NCI-H1930 (cell line): ENCODE results near the gene CD46.
"Not testable (repeated sequence)": the region's sequence is repeated elsewhere in the genome, so short reads cannot be mapped to it uniquely, and the experiment has no call there.

Experiments
- DNase-seq, 2 experiments: peaks; one replicate each; lab custom pipeline; 2025; lab: John Stamatoyannopoulos, UW

CD46 gene

GRCh38 chr1:207751463-207751789, 428 bp upstream of the CD46 start:
- DNase-seq: not testable (repeated sequence)

DNA sequence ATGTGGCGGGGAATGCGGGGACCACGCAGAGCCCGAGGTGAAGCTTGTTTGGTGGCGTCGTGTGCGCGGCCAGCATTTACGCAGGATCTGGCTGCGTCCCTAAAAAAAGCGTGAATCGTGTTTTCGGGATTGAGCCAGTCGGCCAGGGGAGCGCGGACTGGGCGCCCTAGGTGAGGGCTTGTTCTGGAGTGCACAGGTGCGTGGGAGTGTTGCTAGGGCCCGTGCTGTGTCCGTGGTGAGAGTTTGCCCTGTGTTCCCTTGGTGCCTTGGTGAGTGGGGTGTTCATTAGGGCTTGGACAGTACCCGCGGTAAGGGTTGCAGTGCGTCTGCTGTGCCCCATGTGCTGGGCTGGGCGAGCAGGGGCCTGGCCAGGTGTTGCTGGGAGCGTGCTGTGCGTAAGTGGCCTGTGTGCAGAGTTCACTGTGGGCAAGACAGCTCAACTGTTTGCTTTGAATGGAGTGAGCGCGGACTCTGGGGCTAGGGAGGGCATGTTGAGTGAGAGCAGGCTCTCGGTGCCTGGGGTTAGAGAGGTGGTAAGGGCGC, 673 bp downstream of the CD46 start:
- DNase-seq: no peak

DNA sequence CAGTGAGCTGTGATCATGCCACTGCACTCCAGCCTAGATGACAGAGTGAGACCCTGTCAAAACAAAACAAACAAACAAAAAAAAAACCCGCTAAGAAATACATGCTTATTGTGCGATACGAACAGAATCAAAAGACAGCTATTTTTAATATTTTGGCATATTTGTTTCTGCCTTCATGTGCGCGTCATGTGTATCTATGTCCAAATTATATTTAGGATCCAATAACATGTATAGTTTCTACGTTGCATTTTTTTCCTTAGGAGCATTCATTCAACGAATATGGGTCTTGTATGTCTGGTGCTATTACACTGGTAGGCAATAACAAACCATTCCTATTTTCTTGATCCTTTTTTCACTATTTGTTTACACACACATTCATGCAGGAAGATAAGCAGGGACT, 1.8 kb downstream of the CD46 start:
- no peak for DNase-seq

DNA sequence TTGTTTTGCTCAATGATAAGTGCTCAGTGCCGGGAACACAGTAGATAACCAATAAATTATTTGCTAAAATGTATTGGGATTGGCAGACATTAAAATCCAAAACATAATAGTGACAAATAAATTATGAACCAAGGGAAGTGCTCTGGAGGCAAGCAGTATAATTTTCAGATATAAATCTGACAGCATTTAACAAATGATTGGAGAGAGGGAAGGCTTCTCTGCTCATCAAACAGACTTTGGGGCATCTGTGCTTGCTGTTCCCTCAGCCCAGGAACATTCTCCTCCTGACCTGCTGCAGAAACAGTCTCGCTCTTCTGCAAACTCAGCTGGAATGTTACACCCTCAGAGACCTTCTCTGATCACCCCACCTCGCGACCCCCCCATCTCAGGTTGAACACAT, 2.2 kb downstream of the CD46 start:
- DNase-seq: no peak

GRCh38 chr1:207754974-207755700, 3.3 kb downstream of the CD46 start:
- DNase-seq: no peak

DNA sequence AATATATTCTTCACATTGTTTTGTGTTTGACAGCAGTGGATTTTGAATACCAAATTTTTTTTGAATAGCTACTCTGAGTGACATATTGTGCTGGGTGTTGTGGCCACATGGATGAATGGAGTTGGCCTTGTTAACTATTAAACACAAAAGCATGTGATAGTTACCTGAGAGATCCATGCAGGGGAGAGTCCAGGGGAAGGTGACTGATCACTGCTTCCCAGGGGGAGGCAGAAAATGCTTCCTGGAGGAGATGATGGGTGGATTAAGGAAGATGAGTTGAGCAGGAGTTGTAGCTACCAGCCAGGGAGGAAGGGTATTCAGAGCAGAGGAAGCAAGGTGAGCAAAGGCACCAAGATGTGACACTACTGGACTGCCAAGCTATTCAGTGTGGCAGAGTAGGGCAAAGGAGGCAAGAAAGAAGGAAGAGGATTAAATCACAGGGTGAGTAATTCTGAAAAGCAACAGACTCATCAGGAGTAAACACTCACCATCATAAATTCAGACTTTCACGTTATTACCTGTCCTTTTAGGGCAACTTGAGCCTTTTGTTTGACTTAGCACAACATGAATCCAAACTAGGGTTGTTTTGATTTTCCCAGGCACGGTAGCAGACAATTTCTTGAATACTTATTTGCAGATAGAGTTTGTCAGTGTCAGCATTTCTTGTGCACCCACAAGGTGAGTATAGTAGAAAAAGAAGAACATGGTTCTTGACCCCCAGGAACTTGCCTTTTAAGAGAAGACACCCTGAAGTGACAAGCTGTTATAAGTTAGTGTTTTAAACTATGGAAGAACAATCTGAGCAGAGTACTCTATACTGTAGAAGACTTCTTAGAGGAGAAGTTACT, 4.2 kb downstream of the CD46 start:
- no peak for DNase-seq

DNA sequence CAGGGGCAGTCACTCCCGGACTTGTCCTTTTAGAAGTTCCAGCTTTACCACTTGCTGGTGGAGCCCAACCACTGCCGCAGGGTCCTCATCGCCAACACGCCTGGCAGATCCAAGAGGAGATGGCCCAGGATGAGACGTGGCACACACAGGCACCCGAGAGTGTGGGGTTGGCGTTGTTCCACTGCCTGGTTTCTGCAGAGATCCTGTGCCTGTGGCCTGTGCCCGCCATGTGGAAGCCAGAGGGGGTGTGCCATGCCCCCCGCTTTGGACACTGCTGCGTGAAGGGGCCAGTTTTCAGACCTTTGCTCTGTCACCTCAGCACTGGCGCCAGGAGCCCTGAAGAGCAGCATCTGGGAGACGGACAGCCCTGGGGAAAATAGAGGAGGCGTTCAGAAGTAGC, 10.8 kb downstream of the CD46 start:
- no peak for DNase-seq

DNA sequence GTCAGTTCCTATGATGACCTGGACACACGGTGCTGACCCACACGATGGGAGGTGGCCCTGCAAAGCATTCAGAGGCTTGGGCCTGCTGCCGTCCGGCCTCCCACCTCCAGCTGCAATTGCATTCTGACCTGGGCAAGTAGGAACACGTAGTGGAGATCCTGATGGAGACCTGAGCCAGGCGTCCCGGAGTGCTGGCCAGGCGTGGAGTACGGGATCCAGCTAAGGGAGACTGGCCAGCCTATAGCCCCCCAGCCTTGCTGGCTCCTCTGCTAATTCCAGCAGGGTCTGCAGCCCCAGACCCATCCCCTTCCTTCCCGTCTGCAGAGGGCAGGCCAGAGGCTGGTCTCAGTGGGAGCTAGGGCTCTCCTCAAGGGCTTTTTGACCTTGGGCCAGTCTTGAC, 11.2 kb downstream of the CD46 start:
- no peak for DNase-seq

GRCh38 chr1:207763972-207764371, 12.1 kb downstream of the CD46 start:
- DNase-seq: no peak

- DNase-seq: no peak
Measured at GRCh38 chr1:207766569-207766968, 14.7 kb downstream of the CD46 start.

DNA sequence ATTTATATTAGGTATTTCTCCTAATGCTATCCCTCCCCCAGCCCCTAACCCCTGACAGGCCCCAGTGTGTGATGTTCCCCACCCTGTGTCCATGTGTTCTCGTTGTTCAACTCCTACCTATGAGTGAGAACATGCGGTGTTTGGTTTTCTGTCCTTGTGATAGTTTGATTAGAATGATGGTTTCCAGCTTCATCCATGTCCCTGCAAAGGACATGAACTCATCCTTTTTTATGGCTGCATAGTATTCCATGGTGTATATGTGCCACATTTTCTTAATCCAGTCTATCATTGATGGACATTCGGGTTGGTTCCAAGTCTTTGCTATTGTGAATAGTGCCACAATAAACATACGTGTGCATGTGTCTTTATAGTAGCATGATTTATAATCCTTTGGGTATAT, 18.7 kb downstream of the CD46 start:
- not testable (repeated sequence) for DNase-seq

GRCh38 chr1:207776045-207776444, 24.2 kb downstream of the CD46 start:
- DNase-seq: not testable (repeated sequence)

DNA sequence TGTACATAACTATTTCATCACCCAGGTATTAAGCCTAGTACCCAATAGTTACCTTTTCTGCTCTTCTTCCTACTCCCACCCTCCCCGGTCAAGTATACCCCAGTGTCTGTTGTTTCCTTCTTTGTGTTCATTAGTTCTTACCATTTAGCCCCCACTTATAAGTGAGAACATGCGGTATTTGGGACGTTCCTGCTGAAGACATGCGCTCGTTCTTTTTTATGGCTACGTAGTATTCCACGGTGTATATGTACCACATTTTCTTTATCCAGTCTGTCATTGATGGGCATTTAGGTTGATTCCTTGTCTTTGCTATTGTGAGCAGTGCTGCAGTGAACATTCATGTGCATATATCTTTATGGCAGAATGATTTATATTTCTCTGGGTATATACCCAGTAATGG, 25.6 kb downstream of the CD46 start:
- not testable (repeated sequence) for DNase-seq

DNA sequence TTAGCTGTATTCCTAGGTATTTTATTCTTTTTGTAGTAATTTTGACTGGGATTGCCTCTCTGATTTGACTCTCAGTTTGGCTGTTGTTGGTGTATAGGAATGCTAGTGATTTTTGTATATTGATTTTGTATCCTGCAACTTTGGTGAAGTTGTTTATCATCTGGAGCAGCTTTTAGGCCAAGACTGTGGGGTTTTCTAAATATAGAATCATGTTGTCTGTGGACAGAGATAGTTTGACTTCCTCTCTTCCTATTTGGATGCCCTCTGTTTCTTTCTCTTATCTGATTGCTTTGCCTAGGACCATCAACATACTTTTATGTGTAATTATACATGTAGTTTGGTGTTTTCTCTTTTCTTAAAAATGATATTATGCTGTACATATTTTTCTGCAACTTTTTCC, 27.2 kb downstream of the CD46 start:
- no peak for DNase-seq

DNA sequence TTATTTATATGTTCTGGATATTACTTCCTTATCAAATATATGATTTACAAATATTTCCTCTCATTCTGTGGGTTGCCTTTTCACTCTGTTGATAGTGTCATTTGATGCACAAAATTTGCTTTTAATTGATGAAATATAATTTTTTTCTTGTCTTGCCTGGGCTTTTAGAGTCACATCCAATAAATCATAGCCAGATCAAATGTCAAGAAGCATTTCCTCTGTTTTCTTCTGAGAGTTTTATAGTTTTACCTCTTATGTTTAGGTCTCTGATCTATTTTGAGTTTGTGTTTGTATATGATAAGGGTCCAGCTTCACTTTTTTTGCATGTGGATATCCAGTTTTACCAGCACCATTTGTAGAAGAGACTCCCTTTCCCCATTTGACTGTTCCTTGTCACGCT, 29.5 kb downstream of the CD46 start:
- DNase-seq: no peak

- no peak for DNase-seq
Measured at GRCh38 chr1:207787776-207788175, 35.9 kb downstream of the CD46 start.

- DNase-seq: no peak
Measured at GRCh38 chr1:207789386-207789785, 37.5 kb downstream of the CD46 start.

GRCh38 chr1:207789792-207790787, 38.2 kb downstream of the CD46 start:
- no peak for DNase-seq

DNA sequence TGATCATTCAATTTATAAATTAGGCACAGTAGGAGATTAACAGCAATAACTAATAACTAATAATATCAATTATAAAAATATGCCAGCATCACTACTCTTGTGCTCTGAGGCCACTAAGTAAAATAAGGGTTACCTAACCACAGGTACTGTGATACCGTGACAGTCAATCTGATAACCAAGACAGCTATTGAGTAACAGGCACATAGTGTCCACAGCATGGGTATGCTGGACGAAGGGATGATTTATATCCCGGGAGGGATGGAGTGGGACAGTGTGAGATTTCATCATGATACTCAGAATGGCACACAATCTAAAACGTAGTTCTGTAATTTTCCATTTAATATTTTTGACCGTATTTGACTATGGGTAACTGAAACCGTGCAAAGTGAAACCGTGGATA, 39.4 kb downstream of the CD46 start:
- no peak for DNase-seq

DNA sequence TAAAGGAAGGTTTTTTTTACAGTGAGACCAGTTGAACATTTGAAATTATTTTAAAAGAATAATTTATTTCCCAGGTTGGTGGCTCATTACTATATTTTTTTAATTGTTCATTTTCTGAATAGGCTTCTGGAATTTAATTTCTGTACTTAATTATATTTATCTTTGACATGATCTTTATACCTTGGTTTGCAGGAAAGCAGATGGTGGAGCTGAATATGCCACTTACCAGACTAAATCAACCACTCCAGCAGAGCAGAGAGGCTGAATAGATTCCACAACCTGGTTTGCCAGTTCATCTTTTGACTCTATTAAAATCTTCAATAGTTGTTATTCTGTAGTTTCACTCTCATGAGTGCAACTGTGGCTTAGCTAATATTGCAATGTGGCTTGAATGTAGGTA, 41.5 kb downstream of the CD46 start:
- DNase-seq: no peak

- DNase-seq: no peak
Measured at GRCh38 chr1:207794861-207795260, 43.0 kb downstream of the CD46 start.
